Transverse colon (tissue), 4 donors: ENCODE data around the gene ABHD16A. TPM values are rescaled to one million over a fixed set of nuclear protein-coding genes. Genes with fewer than 3 reads are reported as not detected.

ENCODE experiments used
- DNase-seq: peaks from one replicate; pipeline ENCODE4 v3.0.0-alpha.2; 2019
- H3K27ac ChIP-seq, 4 donors: fragments of 200-600 bp; sonication (generic); 2 replicates each; pipeline ENCODE4 v1.5.1; 2016 to 2018; ENCODE audit warnings: inconsistent platforms in 4 of 4
- H3K27me3 ChIP-seq: fragments of 200-600 bp; sonication (generic); 2 replicates; pipeline ENCODE4 v1.5.1; 2017; ENCODE audit warnings: inconsistent platforms
- H3K36me3 ChIP-seq, 4 donors: fragments of 200-600 bp; sonication (generic); 2 replicates each; pipeline ENCODE4 v1.5.1; 2017 to 2019; ENCODE audit warnings: inconsistent platforms in 4 of 4
- H3K4me1 ChIP-seq, 4 donors: fragments of 200-600 bp; sonication (generic); 2 replicates each; pipeline ENCODE4 v1.5.1; 2017 to 2020; ENCODE audit warnings: inconsistent platforms in 4 of 4
- H3K4me3 ChIP-seq, 4 donors: fragments of 200-600 bp; sonication (generic); 1 replicate in 1 of 4; 2 replicates in 3 of 4; pipeline versions ENCODE4 v1.5.1 to v1.6.1; 2017 to 2019; ENCODE audit warnings: inconsistent platforms in 4 of 4
- H3K9me3 ChIP-seq, 2 donors: fragments of 200-600 bp; sonication (generic); 2 replicates each; pipeline ENCODE4 v1.5.1; 2017 to 2019; ENCODE audit warnings: inconsistent platforms in 2 of 2
- CTCF ChIP-seq, 5 experiments: fragments of 200-600 bp in 3 of 5; fragments of 450-650 bp in 2 of 5; sonication (generic) in 3 of 5; IDR thresholded peaks; 1 replicate in 2 of 5; 2 replicates in 3 of 5; pipeline ENCODE4 v1.5.1; 2016 to 2017; ENCODE audit warnings: antibody characterized with exemption in 5 of 5, inconsistent platforms in 3 of 5, mild to moderate bottlenecking in 2 of 5, moderate library complexity in 1 of 5
- EP300 ChIP-seq: sonication (generic); formaldehyde crosslinking; IDR thresholded peaks from one replicate; pipeline ENCODE4 v1.6.1; 2017; ENCODE audit warnings: antibody characterized with exemption, low read depth
- POLR2A ChIP-seq: fragments of 450-650 bp; IDR thresholded peaks from one replicate; pipeline ENCODE4 v1.6.1; 2016; ENCODE audit warnings: antibody characterized with exemption, mild to moderate bottlenecking, moderate library complexity
- POLR2AphosphoS5 ChIP-seq, 3 donors: sonication (generic); formaldehyde crosslinking; IDR thresholded peaks; one replicate each; pipeline ENCODE4 v1.6.1; 2016; ENCODE audit warnings: antibody characterized with exemption in 3 of 3
- WGBS, 2 donors: methylation state at CpG; one replicate each; pipeline ENCODE4 v1.1.5; 2018; ENCODE audit warnings: low coverage in 1 of 2; 5-methylcytosine and 5-hydroxymethylcytosine counted together
- in situ Hi-C, 4 donors: fragments of 200-750 bp; cut with MboI; loops; one replicate each; pipeline versions ENCODE4 v1.15.0 to v1.15.1; 2017; ENCODE audit warnings: low sequenced_read_pairs in 3 of 4, low pct_ligation_motif_present in 1 of 4, low pct_unique_long_range_greater_than_20kb in 1 of 4
- intact Hi-C: fragments of 100-400 bp; cut with DNase I; formaldehyde crosslinking; loops from one replicate; pipeline ENCODE4 v1.15.1; 2023; ENCODE audit warnings: low total_unique reads
- total RNA-seq, 4 donors: library from RNA; depleted of rRNA; stranded (reverse); fragments of >200 nt; gene quantifications; one replicate each; pipeline ENCODE4 v1.1.0, GENCODE V29; 2016

Gene ABHD16A
- total RNA-seq, 4 donors from 2014 or later: 45.4 to 72.8 (median 67.4) TPM

- H3K36me3 ChIP-seq: peaks cover 0 to 33% (median 12%) of the 10 kb centered on the region in 4 donors
- intact Hi-C loops: no loop called here
- H3K4me3 ChIP-seq: no peak overlapping the region
- WGBS, 2 donors: 55 to 57% methylated on average over 3 of the region's 3 CpGs
- H3K4me1 ChIP-seq: peaks cover 17 to 20% (median 18%) of the 10 kb centered on the region in 4 donors
- TF ChIP-seq CTCF (IDR thresholded peaks at IDR 0.05) (no peak), POLR2A (no peak), POLR2AphosphoS5 (IDR thresholded peaks at IDR 0.05) (no peak), EP300 (no peak)
- no peaks in the 10 kb centered on the region for H3K9me3 ChIP-seq
- DNase-seq: no peak
- no peak overlapping the region for H3K27ac ChIP-seq
- in situ Hi-C loops: no loop called here
- no peaks in the 10 kb centered on the region for H3K27me3 ChIP-seq
Observed at GRCh38 chr6:31697555-31697954, 5.6 kb downstream of the ABHD16A start.

GRCh38 chr6:31693535-31693934, 9.6 kb downstream of the ABHD16A start:
- Histone ChIP-seq H3K27ac (no peak overlapping the region), H3K27me3 (no peaks in the 10 kb centered on the region), H3K4me1 (no peaks in the 10 kb centered on the region), H3K9me3 (no peaks in the 10 kb centered on the region), H3K36me3 (peaks cover 0 to 44% (median 21%) of the 10 kb centered on the region in 4 donors), H3K4me3 (no peak overlapping the region)
- TF ChIP-seq POLR2A: no peak
- no peak for TF ChIP-seq EP300
- no peak for TF ChIP-seq CTCF (IDR thresholded peaks at IDR 0.05)
- no peak for TF ChIP-seq POLR2AphosphoS5 (IDR thresholded peaks at IDR 0.05)
- intact Hi-C loops: no loop called here
- in situ Hi-C loops: no loop called here
- no peak for DNase-seq
- WGBS, 2 donors: 90% methylated on average over 6 of the region's 6 CpGs; no CpG with 5 or more reads in 1 of the 2 donors

GRCh38 chr6:31692886-31693285, 10.2 kb downstream of the ABHD16A start:
- Histone ChIP-seq H3K4me3 (no peak overlapping the region), H3K27ac (no peak overlapping the region), H3K36me3 (peaks cover 0 to 50% (median 26%) of the 10 kb centered on the region in 4 donors), H3K27me3 (no peaks in the 10 kb centered on the region), H3K9me3 (no peaks in the 10 kb centered on the region), H3K4me1 (no peaks in the 10 kb centered on the region)
- no peak for DNase-seq
- TF ChIP-seq EP300 (no peak), CTCF (IDR thresholded peaks at IDR 0.05) (no peak), POLR2AphosphoS5 (IDR thresholded peaks at IDR 0.05) (no peak), POLR2A (no peak)
- intact Hi-C loops (no loop called here), in situ Hi-C loops (no loop called here)
- 78 to 91% methylated on average over 2 to 9 of the region's 9 CpGs for WGBS, 2 donors

GRCh38 chr6:31692353-31692752, 10.8 kb downstream of the ABHD16A start:
- H3K4me3 ChIP-seq: no peak overlapping the region
- in situ Hi-C loops (no loop called here), intact Hi-C loops (no loop called here)
- H3K27me3 ChIP-seq: no peaks in the 10 kb centered on the region
- 87% methylated on average over 4 of the region's 4 CpGs; no CpG with 5 or more reads in 1 of the 2 donors for WGBS, 2 donors
- TF ChIP-seq EP300 (no peak), POLR2AphosphoS5 (IDR thresholded peaks at IDR 0.05) (no peak), CTCF (IDR thresholded peaks at IDR 0.05) (no peak), POLR2A (no peak)
- no peak for DNase-seq
- H3K9me3 ChIP-seq: no peaks in the 10 kb centered on the region
- H3K36me3 ChIP-seq: peaks cover 0 to 55% (median 29%) of the 10 kb centered on the region in 4 donors
- H3K27ac ChIP-seq: no peak overlapping the region
- no peaks in the 10 kb centered on the region for H3K4me1 ChIP-seq
